ENCODE measurements around the gene INPP5B. TPM values are rescaled to one million over a fixed set of nuclear protein-coding genes. Genes with fewer than 3 reads are reported as not detected.

INPP5B gene
- total and polyA plus RNA-seq, 9 of the 15 experiments (the other 6 are each of a cell fraction or from before 2014, with no cell fraction given): 14.1 to 28.7 (median 20.9) TPM

- H3K9me1 ChIP-seq (ENCODE audit: control insufficient read depth, insufficient read depth, low read length): no peaks in the 10 kb centered on the region
- no peak overlapping the region for H3K4me2 ChIP-seq (ENCODE audit: insufficient read depth, low read length)
- TF ChIP-seq MYNN (IDR thresholded peaks at IDR 0.05): no peak
- TF ChIP-seq MYNN (CRISPR knock-in tag; IDR thresholded peaks at IDR 0.05): no peak
- TF ChIP-seq ATF3 (IDR thresholded peaks at IDR 0.05): peak; percentile 32; the same call in 1 of the 2 replicates
- no peak for TF ChIP-seq ATF3 (CRISPR knock-in tag; conservative IDR thresholded peaks at IDR 0.05)
- TF ChIP-seq ZNF121 (CRISPR knock-in tag; conservative IDR thresholded peaks at IDR 0.05): peak; percentile 91
- peak; percentile 23; the same call in 1 of the 2 replicates for TF ChIP-seq SMARCA5 (IDR thresholded peaks at IDR 0.05)
- TF ChIP-seq BCOR (IDR thresholded peaks at IDR 0.05): peak; percentile 73; the same call in 1 of the 2 replicates
- H3K27ac ChIP-seq (ENCODE audit: extremely low read depth, low read depth, low read length): no peak overlapping the region
- H3K4me3 ChIP-seq: no peak overlapping the region
- ATAC-seq (no peak), FAIRE-seq (no peak), DNase-seq (ENCODE audit: extremely low read depth in 1 of 4, low spot score in 3 of 4) (no peak)
- peaks cover 7% of the 10 kb centered on the region; the same call in 2 of the 3 replicates for H3K79me2 ChIP-seq (ENCODE audit: control insufficient read depth, insufficient read depth, low read length)
- H3K27me3 ChIP-seq (ENCODE audit: control insufficient read depth in 2 of 2, insufficient read depth in 2 of 2, low read length in 2 of 2): no peaks in the 10 kb centered on the region
- peaks cover 13% of the 10 kb centered on the region; the same call in 2 of the 3 replicates for H3K36me3 ChIP-seq (ENCODE audit: control insufficient read depth, insufficient read depth, low read length)
- no peak overlapping the region for H2AFZ ChIP-seq (ENCODE audit: low read depth, low read length)
- in situ Hi-C loops (cut with MboI) (no loop called here), intact Hi-C loops (cut with micrococcal nuclease) (no loop called here)
- peaks cover 15 to 23% of the 10 kb centered on the region in 2 experiments; a peak in 4 of 5 replicates for H3K4me1 ChIP-seq (replicated peaks in 1 of 2; ENCODE audit: control insufficient read depth in 2 of 2, insufficient read depth in 2 of 2, low read length in 2 of 2)
- no peaks in the 10 kb centered on the region for H4K20me1 ChIP-seq (replicated peaks; ENCODE audit: control insufficient read depth, insufficient read depth, low read length)
- WGBS (ENCODE audit: insufficient coverage, low coverage, missing lambda C conversion rate): 74% methylated on average over 4 of the region's 4 CpGs
- POLR2A ChIA-PET: interaction anchor here (1.0 kb wide), 1 partner anchor 13 kb away, joined by 5 read pairs; no protein-coding TSS in a partner anchor
- H3K9ac ChIP-seq (ENCODE audit: insufficient read depth in 1 of 2, low read depth in 2 of 2, low read length in 2 of 2): no peak overlapping the region
- CTCF ChIA-PET (ENCODE audit: low intra/inter-chr PET ratio): no interaction called here
- TSS peak; percentile 23 for BruUV-seq (replicated peaks)
- no peaks in the 10 kb centered on the region for H3K9me3 ChIP-seq (replicated peaks; ENCODE audit: control insufficient read depth, insufficient read depth, low read depth, low read length)
Observed at GRCh38 chr1:37944086-37944763, 2.6 kb downstream of the INPP5B start.

All from K562 (cell line).